ENCODE measurements around the gene ADGRF3. TPM values are rescaled to one million over a fixed set of nuclear protein-coding genes. Genes with fewer than 3 reads are reported as not detected.

Gene ADGRF3
- total and polyA plus RNA-seq, 10 of the 15 experiments (the other 5 are each of a cell fraction or from before 2014, with no cell fraction given) = 0.03 to 3.1 (median 0.84) TPM

DNA sequence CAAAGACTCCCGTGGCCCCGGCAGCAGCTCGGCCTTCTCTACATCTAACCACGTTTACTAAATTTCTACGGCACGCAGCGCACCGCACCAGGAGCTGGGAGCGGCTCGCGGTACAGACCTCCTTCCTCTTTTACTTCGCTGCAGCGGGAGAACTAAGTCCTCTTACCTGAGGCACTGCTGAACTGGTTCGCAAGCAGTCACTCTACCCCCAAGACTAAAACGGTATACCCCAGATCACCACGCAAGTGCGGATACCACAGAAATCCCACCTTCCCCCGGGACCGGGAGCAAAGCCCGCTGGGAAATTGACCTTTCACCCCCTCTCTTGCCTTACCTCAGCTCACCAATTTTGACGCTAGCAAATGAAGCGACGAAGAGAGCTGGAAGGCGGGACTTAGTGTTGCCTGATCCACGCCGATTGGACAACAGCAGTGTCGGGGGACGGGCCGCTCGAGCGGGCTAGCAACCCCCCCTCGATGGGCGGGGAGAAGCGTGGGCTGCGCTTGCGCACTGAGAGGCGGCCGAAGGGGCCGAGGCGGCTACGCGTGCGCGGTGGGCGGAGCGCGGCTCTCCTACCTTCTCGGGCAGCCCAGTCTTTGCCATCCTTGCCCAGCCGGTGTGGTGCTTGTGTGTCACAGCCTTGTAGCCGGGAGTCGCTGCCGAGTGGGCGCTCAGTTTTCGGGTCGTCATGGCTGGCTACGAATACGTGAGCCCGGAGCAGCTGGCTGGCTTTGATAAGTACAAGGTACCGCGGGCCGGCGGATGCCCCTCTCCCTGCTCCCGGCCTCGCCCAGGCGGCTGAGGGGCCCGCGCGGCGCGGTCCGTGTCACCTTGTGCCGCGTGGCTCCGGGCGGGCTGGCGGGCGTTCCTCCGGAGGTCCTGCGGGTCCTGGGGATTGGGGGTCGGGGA is 790 bp downstream of the ADGRF3 start, which contains the start of gene SELENOI (continued):
- TF ChIP-seq CHD2 (IDR thresholded peaks at IDR 0.05; ENCODE audit: borderline replicate concordance, low read depth, low read length) (peak; percentile 91), SMAD5 (IDR thresholded peaks at IDR 0.05; ENCODE audit: low read depth) (peak; percentile 77), IKZF1 (conservative IDR thresholded peaks at IDR 0.05) (peak; percentile 99), HDGF (IDR thresholded peaks at IDR 0.05) (peak; percentile 96), MYC (IDR thresholded peaks at IDR 0.05; ENCODE audit: insufficient read depth, insufficient read length, insufficient replicate concordance, low read length, severe bottlenecking) (peak; percentile 72)
- TF ChIP-seq, protein P1, sequence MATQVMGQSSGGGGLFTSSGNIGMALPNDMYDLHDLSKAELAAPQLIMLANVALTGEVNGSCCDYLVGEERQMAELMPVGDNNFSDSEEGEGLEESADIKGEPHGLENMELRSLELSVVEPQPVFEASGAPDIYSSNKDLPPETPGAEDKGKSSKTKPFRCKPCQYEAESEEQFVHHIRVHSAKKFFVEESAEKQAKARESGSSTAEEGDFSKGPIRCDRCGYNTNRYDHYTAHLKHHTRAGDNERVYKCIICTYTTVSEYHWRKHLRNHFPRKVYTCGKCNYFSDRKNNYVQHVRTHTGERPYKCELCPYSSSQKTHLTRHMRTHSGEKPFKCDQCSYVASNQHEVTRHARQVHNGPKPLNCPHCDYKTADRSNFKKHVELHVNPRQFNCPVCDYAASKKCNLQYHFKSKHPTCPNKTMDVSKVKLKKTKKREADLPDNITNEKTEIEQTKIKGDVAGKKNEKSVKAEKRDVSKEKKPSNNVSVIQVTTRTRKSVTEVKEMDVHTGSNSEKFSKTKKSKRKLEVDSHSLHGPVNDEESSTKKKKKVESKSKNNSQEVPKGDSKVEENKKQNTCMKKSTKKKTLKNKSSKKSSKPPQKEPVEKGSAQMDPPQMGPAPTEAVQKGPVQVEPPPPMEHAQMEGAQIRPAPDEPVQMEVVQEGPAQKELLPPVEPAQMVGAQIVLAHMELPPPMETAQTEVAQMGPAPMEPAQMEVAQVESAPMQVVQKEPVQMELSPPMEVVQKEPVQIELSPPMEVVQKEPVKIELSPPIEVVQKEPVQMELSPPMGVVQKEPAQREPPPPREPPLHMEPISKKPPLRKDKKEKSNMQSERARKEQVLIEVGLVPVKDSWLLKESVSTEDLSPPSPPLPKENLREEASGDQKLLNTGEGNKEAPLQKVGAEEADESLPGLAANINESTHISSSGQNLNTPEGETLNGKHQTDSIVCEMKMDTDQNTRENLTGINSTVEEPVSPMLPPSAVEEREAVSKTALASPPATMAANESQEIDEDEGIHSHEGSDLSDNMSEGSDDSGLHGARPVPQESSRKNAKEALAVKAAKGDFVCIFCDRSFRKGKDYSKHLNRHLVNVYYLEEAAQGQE (IDR thresholded peaks at IDR 0.05; ENCODE audit: low read depth, low read length) = no peak

DNA sequence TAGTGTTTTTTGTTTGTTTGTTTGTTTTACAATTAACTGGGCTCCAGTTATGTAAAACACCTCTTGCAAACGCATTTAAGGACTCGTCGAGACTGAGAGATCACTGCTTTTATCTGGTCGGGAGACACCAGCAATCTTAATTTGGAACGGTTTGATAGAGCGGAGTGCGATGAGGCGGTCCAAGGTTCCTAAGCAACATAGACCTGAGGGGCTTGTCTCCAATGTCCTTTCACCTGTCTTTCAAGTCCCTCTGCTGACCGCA is 1.4 kb downstream of the ADGRF3 start:
- Histone ChIP-seq H3K9ac (ENCODE audit: control insufficient read depth, insufficient read depth, low read length) (peak overlapping the region; percentile 89), H3K36me3 (ENCODE audit: control insufficient read depth in 2 of 2, insufficient read depth in 2 of 2, low read length in 1 of 2) (no peaks in the 10 kb centered on the region), H3K4me3 (peak overlapping the region; percentile 70), H4K20me1 (ENCODE audit: control insufficient read depth, insufficient read depth) (no peaks in the 10 kb centered on the region), H3K9me3 (replicated peaks; ENCODE audit: control insufficient read depth, insufficient read depth, low read length) (no peaks in the 10 kb centered on the region), H3K27me3 (replicated peaks in 1 of 2; ENCODE audit: control insufficient read depth in 2 of 2, insufficient read depth in 2 of 2, low read length in 1 of 2) (no peaks in the 10 kb centered on the region), H3K4me1 (ENCODE audit: control insufficient read depth, insufficient read depth, low read length) (peaks cover 12% of the 10 kb centered on the region), H3K27ac (ENCODE audit: control insufficient read depth, insufficient read depth) (peak overlapping the region; percentile 89), H3K79me2 (ENCODE audit: control insufficient read depth, insufficient read depth, low read length) (peaks cover 62% of the 10 kb centered on the region), H2AFZ (ENCODE audit: control insufficient read depth, low read depth, low read length) (peak overlapping the region; percentile 94), H3K4me2 (ENCODE audit: control insufficient read depth, insufficient read depth) (peak overlapping the region; percentile 75)
- 7% methylated on average over 9 of the region's 9 CpGs for WGBS (ENCODE audit: insufficient coverage, insufficient replicate concordance, low lambda C conversion rate, missing lambda C conversion rate)
- in situ Hi-C loops (cut with MboI) = no loop called here
- CTCF ChIA-PET = interaction anchor here (0.7 to 1.1 kb wide), 3 partner anchors 8 to 15 kb away, joined by 3 to 5 read pairs (median 4); no protein-coding TSS in a partner anchor
- SMC1A ChIA-PET (ENCODE audit: uncharacterized antibody, unreplicated experiment) = interaction anchor here (0.9 to 2.4 kb wide), 7 partner anchors 37 to 175 kb away, joined by 3 to 10 read pairs (median 4); no protein-coding TSS in a partner anchor
- TSS peak; percentile 96 for BruUV-seq (replicated peaks)
- POLR2A ChIA-PET = interaction anchor here (0.7 to 3.8 kb wide), 12 partner anchors 11 to 789 kb away, joined by 3 to 35 read pairs (median 4); partner anchors contain the start of genes ASXL2, HADHA and HADHB
- TF ChIP-seq BCL3 (IDR thresholded peaks at IDR 0.05; ENCODE audit: borderline replicate concordance, insufficient read depth, low read depth, low read length, poor library complexity, severe bottlenecking) (no peak), E2F8 (IDR thresholded peaks at IDR 0.05; ENCODE audit: low read depth, partially characterized antibody) (no peak), ZBED1 (IDR thresholded peaks at IDR 0.05; ENCODE audit: borderline replicate concordance) (no peak), USF2 (IDR thresholded peaks at IDR 0.05; ENCODE audit: borderline replicate concordance, low read depth, low read length) (no peak)
- RAD21 ChIA-PET (ENCODE audit: unreplicated experiment) = interaction anchor here (0.7 to 1.2 kb wide), 6 partner anchors 11 to 738 kb away, joined by 3 to 5 read pairs (median 3); partner anchors contain the start of gene ASXL2
- DNase-seq (ENCODE audit: low read depth, low spot score) (no peak), FAIRE-seq (no peak), ATAC-seq (no peak)
- intact Hi-C loops (cut with micrococcal nuclease; ENCODE audit: unreplicated experiment) = loop anchor here (1.0 kb wide), 1 partner anchor 101 kb away; the partner anchor contains the start of genes HADHA and HADHB

All from GM12878 (cell line).